ENCODE measurements around the gene KREMEN1. TPM values are rescaled to one million over a fixed set of nuclear protein-coding genes. Genes with fewer than 3 reads are reported as not detected.

Gene KREMEN1
- total RNA-seq, 1 donor from 2014 or later: 20.5 TPM

DNA sequence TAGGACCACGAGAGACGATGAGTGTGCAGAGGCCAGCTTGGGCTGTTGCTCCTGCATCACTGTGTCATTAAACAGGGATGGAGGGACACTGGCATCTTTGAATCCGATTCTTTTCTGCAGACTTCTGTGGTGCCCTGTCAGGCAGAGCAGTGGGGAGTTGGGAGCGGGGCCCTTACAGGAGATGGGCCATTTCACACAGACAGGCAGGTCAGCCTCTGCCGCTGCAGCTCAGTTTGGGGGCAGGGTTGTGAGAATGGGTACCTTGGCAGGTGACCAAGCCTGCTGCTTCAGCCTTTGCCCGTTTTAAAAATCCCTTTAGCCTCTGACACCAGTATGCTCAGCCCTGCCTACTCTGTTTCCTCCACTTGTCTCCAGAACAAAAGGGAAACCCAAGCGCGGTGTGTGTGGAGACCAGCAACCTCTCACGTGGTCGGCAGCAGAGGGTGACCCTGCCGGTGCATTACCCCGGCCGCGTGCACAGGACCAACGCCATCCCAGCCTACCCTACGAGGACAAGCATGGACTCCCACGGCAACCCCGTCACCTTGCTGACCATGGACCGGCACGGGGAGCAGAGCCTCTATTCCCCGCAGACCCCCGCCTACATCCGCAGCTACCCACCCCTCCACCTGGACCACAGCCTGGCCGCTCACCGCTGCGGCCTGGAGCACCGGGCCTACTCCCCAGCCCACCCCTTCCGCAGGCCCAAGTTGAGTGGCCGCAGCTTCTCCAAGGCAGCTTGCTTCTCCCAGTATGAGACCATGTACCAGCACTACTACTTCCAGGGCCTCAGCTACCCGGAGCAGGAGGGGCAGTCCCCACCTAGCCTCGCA lies 23.8 kb upstream of the KREMEN1 start:
- DNase-seq: no peak
- peaks cover 4% of the 10 kb centered on the region for H3K4me1 Mint-ChIP-seq (ENCODE audit: low read depth, unreplicated experiment)
- no peak overlapping the region for H3K4me3 Mint-ChIP-seq (ENCODE audit: unreplicated experiment)
- no peaks in the 10 kb centered on the region for H3K36me3 Mint-ChIP-seq (ENCODE audit: unreplicated experiment)
- TF ChIP-seq, protein P1, sequence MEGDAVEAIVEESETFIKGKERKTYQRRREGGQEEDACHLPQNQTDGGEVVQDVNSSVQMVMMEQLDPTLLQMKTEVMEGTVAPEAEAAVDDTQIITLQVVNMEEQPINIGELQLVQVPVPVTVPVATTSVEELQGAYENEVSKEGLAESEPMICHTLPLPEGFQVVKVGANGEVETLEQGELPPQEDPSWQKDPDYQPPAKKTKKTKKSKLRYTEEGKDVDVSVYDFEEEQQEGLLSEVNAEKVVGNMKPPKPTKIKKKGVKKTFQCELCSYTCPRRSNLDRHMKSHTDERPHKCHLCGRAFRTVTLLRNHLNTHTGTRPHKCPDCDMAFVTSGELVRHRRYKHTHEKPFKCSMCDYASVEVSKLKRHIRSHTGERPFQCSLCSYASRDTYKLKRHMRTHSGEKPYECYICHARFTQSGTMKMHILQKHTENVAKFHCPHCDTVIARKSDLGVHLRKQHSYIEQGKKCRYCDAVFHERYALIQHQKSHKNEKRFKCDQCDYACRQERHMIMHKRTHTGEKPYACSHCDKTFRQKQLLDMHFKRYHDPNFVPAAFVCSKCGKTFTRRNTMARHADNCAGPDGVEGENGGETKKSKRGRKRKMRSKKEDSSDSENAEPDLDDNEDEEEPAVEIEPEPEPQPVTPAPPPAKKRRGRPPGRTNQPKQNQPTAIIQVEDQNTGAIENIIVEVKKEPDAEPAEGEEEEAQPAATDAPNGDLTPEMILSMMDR (IDR thresholded peaks at IDR 0.05; ENCODE audit: partially characterized antibody, unreplicated experiment): no peak
- no peaks in the 10 kb centered on the region for H3K9me3 Mint-ChIP-seq (ENCODE audit: unreplicated experiment)
- peaks cover 7% of the 10 kb centered on the region for H3K27me3 Mint-ChIP-seq (ENCODE audit: unreplicated experiment)
- no peak overlapping the region for H3K27ac Mint-ChIP-seq (ENCODE audit: unreplicated experiment)

DNA sequence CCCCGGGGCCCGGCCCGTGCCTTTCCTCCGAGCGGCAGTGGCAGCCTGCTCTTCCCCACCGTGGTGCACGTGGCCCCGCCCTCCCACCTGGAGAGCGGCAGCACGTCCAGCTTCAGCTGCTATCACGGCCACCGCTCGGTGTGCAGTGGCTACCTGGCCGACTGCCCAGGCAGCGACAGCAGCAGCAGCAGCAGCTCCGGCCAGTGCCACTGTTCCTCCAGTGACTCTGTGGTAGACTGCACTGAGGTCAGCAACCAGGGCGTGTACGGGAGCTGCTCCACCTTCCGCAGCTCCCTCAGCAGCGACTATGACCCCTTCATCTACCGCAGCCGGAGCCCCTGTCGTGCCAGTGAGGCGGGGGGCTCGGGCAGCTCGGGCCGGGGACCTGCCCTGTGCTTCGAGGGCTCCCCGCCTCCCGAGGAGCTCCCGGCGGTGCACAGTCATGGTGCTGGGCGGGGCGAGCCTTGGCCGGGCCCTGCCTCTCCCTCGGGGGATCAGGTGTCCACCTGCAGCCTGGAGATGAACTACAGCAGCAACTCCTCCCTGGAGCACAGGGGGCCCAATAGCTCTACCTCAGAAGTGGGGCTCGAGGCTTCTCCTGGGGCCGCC lies 23.1 kb upstream of the KREMEN1 start:
- Mint-ChIP-seq H3K36me3 (ENCODE audit: unreplicated experiment) (no peaks in the 10 kb centered on the region), H3K27ac (ENCODE audit: unreplicated experiment) (no peak overlapping the region), H3K4me1 (ENCODE audit: low read depth, unreplicated experiment) (peaks cover 6% of the 10 kb centered on the region), H3K27me3 (ENCODE audit: unreplicated experiment) (peaks cover 7% of the 10 kb centered on the region), H3K9me3 (ENCODE audit: unreplicated experiment) (no peaks in the 10 kb centered on the region), H3K4me3 (ENCODE audit: unreplicated experiment) (no peak overlapping the region)
- TF ChIP-seq, protein P1 (IDR thresholded peaks at IDR 0.05; ENCODE audit: partially characterized antibody, unreplicated experiment): no peak
- no peak for DNase-seq

DNA sequence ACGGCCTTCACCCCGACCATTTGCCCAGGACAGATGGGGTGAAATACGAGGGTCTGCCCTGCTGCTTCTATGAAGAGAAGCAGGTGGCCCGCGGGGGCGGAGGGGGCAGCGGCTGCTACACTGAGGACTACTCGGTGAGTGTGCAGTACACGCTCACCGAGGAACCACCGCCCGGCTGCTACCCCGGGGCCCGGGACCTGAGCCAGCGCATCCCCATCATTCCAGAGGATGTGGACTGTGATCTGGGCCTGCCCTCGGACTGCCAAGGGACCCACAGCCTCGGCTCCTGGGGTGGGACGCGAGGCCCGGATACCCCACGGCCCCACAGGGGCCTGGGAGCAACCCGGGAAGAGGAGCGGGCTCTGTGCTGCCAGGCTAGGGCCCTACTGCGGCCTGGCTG lies 22.4 kb upstream of the KREMEN1 start:
- Mint-ChIP-seq H3K27ac (ENCODE audit: unreplicated experiment) (no peak overlapping the region), H3K9me3 (ENCODE audit: unreplicated experiment) (no peaks in the 10 kb centered on the region), H3K4me1 (ENCODE audit: low read depth, unreplicated experiment) (peaks cover 12% of the 10 kb centered on the region), H3K4me3 (ENCODE audit: unreplicated experiment) (no peak overlapping the region), H3K36me3 (ENCODE audit: unreplicated experiment) (no peaks in the 10 kb centered on the region), H3K27me3 (ENCODE audit: unreplicated experiment) (peaks cover 7% of the 10 kb centered on the region)
- no peak for DNase-seq
- TF ChIP-seq, protein P1 (IDR thresholded peaks at IDR 0.05; ENCODE audit: partially characterized antibody, unreplicated experiment): no peak

DNA sequence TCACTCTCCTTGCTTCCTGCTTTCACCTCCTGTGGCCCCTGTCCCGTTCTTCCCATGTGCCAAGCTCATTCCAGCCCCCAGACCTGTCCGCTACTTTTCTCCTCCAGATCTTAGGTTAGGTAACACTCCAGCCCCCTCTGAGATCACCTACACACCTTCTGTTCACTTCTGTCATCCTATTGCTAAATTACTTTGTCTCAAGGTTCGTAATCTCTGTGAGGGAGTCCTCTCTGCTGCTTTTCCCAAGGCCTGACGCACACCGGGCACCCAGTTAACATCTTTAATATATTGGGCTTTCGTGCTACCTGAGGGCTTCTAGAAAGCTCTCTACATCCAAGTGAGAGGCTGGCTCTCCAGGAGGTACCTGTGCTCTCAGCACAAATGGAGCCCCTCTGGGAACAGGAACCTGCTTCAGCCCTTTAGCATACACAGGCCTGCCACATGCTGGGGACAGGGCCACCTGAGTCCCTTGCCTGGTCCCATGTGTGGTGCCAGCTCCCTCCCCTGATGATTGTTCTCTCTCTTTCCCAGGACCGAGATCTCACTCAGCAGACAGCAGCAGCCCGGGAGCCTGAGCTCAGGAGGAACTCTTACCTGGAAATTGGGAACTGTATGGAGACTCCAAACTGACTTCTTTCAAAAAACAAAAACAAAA lies 19.7 kb upstream of the KREMEN1 start:
- Mint-ChIP-seq H3K36me3 (ENCODE audit: unreplicated experiment) (no peaks in the 10 kb centered on the region), H3K27ac (ENCODE audit: unreplicated experiment) (no peak overlapping the region), H3K9me3 (ENCODE audit: unreplicated experiment) (peaks cover 2% of the 10 kb centered on the region), H3K4me3 (ENCODE audit: unreplicated experiment) (no peak overlapping the region), H3K4me1 (ENCODE audit: low read depth, unreplicated experiment) (peaks cover 19% of the 10 kb centered on the region), H3K27me3 (ENCODE audit: unreplicated experiment) (peaks cover 7% of the 10 kb centered on the region)
- DNase-seq: no peak
- TF ChIP-seq, protein P1 (IDR thresholded peaks at IDR 0.05; ENCODE audit: partially characterized antibody, unreplicated experiment): no peak
